ENCODE data around the gene MSL2. TPM values are rescaled to one million over a fixed set of nuclear protein-coding genes. Genes with fewer than 3 reads are reported as not detected.

Gene MSL2
- total RNA-seq (2022; extraction: Qiagen RNA extraction; ENCODE audit: low read depth), result 5.8 to 9.7 TPM (median 7.3 TPM) in 5 replicates

GRCh38 chr3:136196064-136196400 lies at the start of gene MSL2:
Gene MSL2 (minus strand): TSS chr3:136196335. CDS start chr3:136195113, 1,222 bp downstream.

Other genes starting within 250 kb of the MSL2 start
- 2.0 to 3.6 TPM (median 2.0 TPM) in 5 replicates for gene PPP2R3A, start 230.6 kb downstream of the MSL2 start, total RNA-seq (2022; extraction: Qiagen RNA extraction; ENCODE audit: low read depth)
- gene PCCB, start 54.0 kb upstream of the MSL2 start, total RNA-seq (2022; extraction: Qiagen RNA extraction; ENCODE audit: low read depth), result 21.6 to 29.8 TPM (median 29.5 TPM) in 5 replicates